ENCODE measurements around the gene HLA-G. TPM values are rescaled to one million over a fixed set of nuclear protein-coding genes. Genes with fewer than 3 reads are reported as not detected.

The HLA-G gene
- total RNA-seq, 1 experiment from 2014 or later = not detected

- DNase-seq (ENCODE audit: low read depth) = peak; percentile 71
These were observed 11.6 kb upstream of the HLA-G start for GRCh38 chr6:29816030-29816429.

GRCh38 chr6:29818892-29819291 is 8.7 kb upstream of the HLA-G start:
- no peak for DNase-seq (ENCODE audit: low read depth)

GRCh38 chr6:29824144-29824543 is 3.5 kb upstream of the HLA-G start:
- DNase-seq (ENCODE audit: low read depth) = no peak

- no peak for DNase-seq (ENCODE audit: low read depth)
These were observed 1.8 kb upstream of the HLA-G start for GRCh38 chr6:29825848-29826247.

- peak; percentile 31 for DNase-seq (ENCODE audit: low read depth)
These were observed 1.4 kb upstream of the HLA-G start for GRCh38 chr6:29826271-29826670.

- DNase-seq (ENCODE audit: low read depth) = no peak
These were observed 809 bp downstream of the HLA-G start for GRCh38 chr6:29828471-29828797.

- no peak for DNase-seq (ENCODE audit: low read depth)
These were observed 2.1 kb downstream of the HLA-G start for GRCh38 chr6:29829766-29830165.

- no peak for DNase-seq (ENCODE audit: low read depth)
These were observed 2.8 kb downstream of the HLA-G start for GRCh38 chr6:29830409-29830808.

- peak; percentile 7 for DNase-seq (ENCODE audit: low read depth)
These were observed 4.2 kb downstream of the HLA-G start for GRCh38 chr6:29831776-29832175.

- DNase-seq (ENCODE audit: low read depth) = peak; percentile 21
These were observed 7.2 kb downstream of the HLA-G start for GRCh38 chr6:29834564-29835436.

- DNase-seq (ENCODE audit: low read depth) = no peak
These were observed 12.3 kb downstream of the HLA-G start for GRCh38 chr6:29839917-29840316.

GRCh38 chr6:29841030-29841429 is 13.4 kb downstream of the HLA-G start:
- DNase-seq (ENCODE audit: low read depth) = no peak

GRCh38 chr6:29845405-29846006 is 17.9 kb downstream of the HLA-G start:
- no peak for DNase-seq (ENCODE audit: low read depth)

GRCh38 chr6:29847871-29848630 is 20.4 kb downstream of the HLA-G start:
- peak; percentile 49 for DNase-seq (ENCODE audit: low read depth)

- no peak for DNase-seq (ENCODE audit: low read depth)
These were observed 22.5 kb downstream of the HLA-G start for GRCh38 chr6:29850011-29850553.

GRCh38 chr6:29851190-29851589 is 23.6 kb downstream of the HLA-G start:
- no peak for DNase-seq (ENCODE audit: low read depth)

- DNase-seq (ENCODE audit: low read depth) = peak; percentile 9
These were observed 25.6 kb downstream of the HLA-G start for GRCh38 chr6:29853245-29853644.

GRCh38 chr6:29858006-29858405 is 30.4 kb downstream of the HLA-G start:
- DNase-seq (ENCODE audit: low read depth) = no peak

- no peak for DNase-seq (ENCODE audit: low read depth)
These were observed 34.1 kb downstream of the HLA-G start for GRCh38 chr6:29861521-29862255.

GRCh38 chr6:29864037-29864810 is 36.6 kb downstream of the HLA-G start:
- DNase-seq (ENCODE audit: low read depth) = no peak

GRCh38 chr6:29865631-29866030 is 38.0 kb downstream of the HLA-G start:
- no peak for DNase-seq (ENCODE audit: low read depth)

All from RPMI7951 (cell line).